ENCODE measurements around the gene GMPR2. TPM values are rescaled to one million over a fixed set of nuclear protein-coding genes. Genes with fewer than 3 reads are reported as not detected.

GMPR2 gene
- total and polyA plus RNA-seq, 2 of the 13 experiments (the other 11 are each of a cell fraction or from before 2014, with no cell fraction given): 210 to 273 TPM

GRCh38 chr14:24255931-24256711 lies 23.4 kb downstream of the GMPR2 start (continued):
- TF ChIP-seq ARID5B (CRISPR knock-in tag; IDR thresholded peaks at IDR 0.05) (peak; percentile 39; the same call in 1 of the 2 replicates), ZNF275 (CRISPR knock-in tag; IDR thresholded peaks at IDR 0.05; ENCODE audit: borderline replicate concordance) (no peak), ZNF326 (CRISPR knock-in tag; IDR thresholded peaks at IDR 0.05; ENCODE audit: borderline replicate concordance) (no peak), ZUFSP (CRISPR knock-in tag; IDR thresholded peaks at IDR 0.05; ENCODE audit: borderline replicate concordance) (no peak), ZNF564 (CRISPR knock-in tag; IDR thresholded peaks at IDR 0.05) (peak; percentile 72; the same call in 1 of the 2 replicates), ZNF607 (CRISPR knock-in tag; IDR thresholded peaks at IDR 0.05; ENCODE audit: borderline replicate concordance) (peak; percentile 39; the same call in 1 of the 2 replicates), PRPF4 (IDR thresholded peaks at IDR 0.05; ENCODE audit: low read depth, low read length, poor library complexity, severe bottlenecking) (no peak), ZNF766 (CRISPR knock-in tag; IDR thresholded peaks at IDR 0.05; ENCODE audit: borderline replicate concordance) (no peak), TCF7L2 (IDR thresholded peaks at IDR 0.05; ENCODE audit: low read depth, low read length) (no peak), BHLHE40 (IDR thresholded peaks at IDR 0.05; ENCODE audit: low read length) (no peak), ZNF331 (CRISPR knock-in tag; IDR thresholded peaks at IDR 0.05) (peak; percentile 52; the same call in 1 of the 2 replicates), HES4 (CRISPR knock-in tag; IDR thresholded peaks at IDR 0.05; ENCODE audit: borderline replicate concordance) (peak; percentile 34; the same call in 1 of the 2 replicates), JDP2 (CRISPR knock-in tag; IDR thresholded peaks at IDR 0.05; ENCODE audit: borderline replicate concordance) (no peak), ZNF746 (CRISPR knock-in tag; IDR thresholded peaks at IDR 0.05) (no peak), ZNF274 (CRISPR knock-in tag; IDR thresholded peaks at IDR 0.05) (no peak; the same call in 1 of the 2 replicates), NR1H2 (CRISPR knock-in tag; IDR thresholded peaks at IDR 0.05; ENCODE audit: borderline replicate concordance, low read depth) (no peak), ZNF276 (CRISPR knock-in tag; IDR thresholded peaks at IDR 0.05; ENCODE audit: low read depth) (no peak), TFDP1 (CRISPR knock-in tag; IDR thresholded peaks at IDR 0.05; ENCODE audit: borderline replicate concordance) (no peak), MEF2D (CRISPR knock-in tag; IDR thresholded peaks at IDR 0.05) (no peak)
